Occipital lobe (tissue), 2 donors: Measurements from ENCODE around the gene RASSF3. TPM values are rescaled to one million over a fixed set of nuclear protein-coding genes. Genes with fewer than 3 reads are reported as not detected.
"Not testable (repeated sequence)": the region's sequence is repeated elsewhere in the genome, so short reads cannot be mapped to it uniquely, and the experiment has no call there.

ENCODE experiments used
- DNase-seq: peaks from one replicate; lab custom pipeline; 2025; lab: John Stamatoyannopoulos, UW
- total RNA-seq: library from RNA; depleted of rRNA; stranded (reverse); fragments of >200 nt; gene quantifications from one replicate; pipeline ENCODE4 v1.2.3, GENCODE V29; 2014

Gene RASSF3
- total RNA-seq, 1 donor from 2014 or later, result 6.1 TPM

DNA sequence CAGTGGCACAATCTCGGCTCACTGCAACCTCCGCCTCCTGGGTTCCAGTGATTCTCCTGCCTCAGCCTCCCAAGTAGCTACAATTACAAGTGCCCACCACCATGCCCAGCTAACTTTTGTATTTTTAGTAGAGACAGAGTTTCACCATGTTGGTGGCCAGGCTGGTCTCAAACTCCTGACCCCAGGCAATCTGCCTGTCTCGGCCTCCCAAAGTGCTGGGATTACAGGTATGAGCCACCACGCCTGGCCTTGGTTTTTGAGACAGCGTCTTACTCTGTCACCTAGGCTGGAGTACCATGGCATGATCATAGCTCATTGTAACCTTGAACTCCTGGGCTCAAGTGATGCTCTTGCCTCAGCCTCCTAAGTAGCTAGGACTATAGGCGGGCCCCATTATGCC is 79.9 kb downstream of the RASSF3 start:
- not testable (repeated sequence) for DNase-seq

DNA sequence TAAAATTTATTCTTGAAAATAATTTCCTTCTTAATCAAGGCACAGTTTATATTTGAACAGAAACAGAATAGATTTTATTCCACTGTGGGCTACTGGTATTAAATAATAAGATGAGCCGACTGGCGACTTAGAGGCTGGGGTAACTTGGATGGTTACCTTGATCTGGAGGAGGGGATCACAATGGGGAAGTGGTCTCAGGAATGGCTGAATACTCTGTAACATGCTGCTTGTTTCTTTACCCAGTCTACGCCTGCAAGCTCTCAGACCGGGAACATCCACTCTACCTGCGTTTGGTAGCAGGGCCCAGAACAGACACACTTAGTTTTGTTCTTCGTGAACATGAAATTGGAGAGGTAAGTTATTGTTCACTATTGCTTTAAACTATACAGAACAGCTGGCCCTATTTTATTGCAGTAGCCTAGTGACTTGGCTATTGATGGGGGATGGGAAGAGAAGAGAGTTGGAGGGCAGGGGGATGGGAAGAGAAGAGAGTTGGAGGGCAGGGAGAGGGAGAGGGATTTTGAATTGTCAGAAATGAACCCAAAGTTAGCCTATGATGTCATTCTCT is 81.0 kb downstream of the RASSF3 start:
- no peak for DNase-seq

DNA sequence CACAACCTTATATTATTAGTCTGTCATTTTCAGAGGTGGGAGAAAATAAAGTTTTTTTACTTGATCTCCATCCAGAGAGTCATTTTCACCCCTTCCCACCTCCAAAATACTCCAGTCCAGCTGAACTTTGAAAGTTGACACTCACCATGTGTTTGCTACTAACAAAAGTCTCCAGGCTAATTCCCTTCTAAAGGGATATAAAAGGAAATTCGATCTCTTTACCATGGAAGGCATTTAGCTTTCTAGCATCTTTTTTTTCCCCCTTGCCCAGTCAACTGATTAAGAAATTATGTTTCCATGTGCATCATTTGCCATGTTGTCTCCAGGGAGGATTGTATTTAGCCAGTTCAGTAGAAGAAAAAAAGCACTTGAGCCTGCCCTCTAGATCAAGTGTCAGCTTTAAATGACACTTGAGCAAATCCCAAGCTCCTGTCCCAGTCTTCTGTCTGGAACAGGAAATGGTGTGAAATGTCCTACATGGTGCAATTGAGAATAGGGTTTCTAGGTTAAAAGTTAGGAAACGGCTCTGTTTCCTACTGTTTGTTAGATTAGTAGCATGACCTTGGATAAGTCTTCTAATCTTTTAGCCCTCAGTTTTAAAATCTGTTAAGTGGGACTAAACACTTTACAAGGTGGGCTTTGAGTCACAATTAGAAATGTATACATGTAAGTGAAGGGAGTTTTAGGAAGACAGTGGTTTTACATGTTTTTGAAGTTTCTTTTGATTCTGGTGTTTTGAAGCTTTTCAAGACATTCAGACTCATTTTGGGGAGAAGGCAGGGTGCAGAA is 81.7 kb downstream of the RASSF3 start:
- DNase-seq, result no peak

DNA sequence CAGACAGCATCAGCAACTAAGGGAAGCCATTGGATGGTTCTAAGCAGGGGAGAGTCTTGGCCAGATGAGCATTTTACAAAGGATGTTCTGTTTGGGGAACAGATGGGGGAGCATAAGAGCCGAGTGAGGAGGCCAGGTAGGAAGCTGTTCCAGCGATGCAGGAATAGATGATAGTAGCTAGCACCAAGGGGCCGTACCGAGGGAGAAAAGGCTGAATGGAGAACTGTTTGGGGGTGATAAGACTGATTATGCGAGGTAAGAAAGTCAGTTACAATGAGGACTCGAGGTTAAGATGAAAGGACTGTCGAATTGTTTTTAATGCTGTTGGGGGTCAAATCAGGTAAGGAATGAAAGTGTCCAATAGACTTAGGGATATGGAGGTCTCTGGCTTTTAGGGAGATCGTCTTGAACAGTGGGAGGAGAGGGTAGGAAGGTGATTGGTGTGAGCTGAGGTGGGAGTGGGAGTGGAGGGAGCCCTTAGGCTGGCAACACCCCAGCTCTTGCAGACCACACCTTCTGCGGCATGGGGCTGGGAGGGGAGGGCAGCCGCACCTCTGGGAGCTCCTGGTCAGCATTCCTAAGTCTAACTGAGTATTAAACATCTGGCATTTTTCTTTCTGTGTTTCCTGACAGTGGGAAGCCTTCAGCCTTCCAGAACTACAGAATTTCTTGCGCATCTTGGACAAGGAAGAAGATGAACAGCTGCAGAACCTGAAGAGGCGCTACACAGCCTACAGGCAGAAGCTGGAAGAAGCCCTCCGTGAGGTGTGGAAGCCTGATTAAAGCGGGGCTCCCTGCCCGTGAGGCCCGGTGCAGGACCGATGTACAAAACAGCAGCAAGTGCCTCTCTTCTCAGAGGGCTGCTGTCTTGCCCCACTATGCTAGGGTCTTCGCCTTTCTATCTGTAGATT is 84.1 kb downstream of the RASSF3 start:
- DNase-seq, result no peak

DNA sequence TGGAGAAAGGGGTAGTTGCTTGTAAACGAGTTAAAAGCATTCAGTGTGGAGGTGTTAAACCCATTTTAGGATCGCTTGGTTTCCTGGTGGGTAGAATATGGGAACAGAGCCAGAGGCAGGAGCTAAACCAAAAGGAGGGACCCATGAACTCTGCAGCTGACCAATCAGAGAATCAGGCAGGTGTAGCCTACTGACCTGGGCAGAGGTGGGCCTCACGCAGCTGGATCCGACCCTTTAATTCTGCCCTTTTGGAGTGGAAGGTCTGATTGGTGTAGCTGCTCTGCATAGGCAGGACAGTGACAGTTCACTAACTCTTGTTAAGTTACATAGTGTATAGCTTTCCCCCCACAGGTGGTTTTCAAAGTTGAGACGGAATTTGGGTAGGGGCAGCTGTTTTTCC is 85.3 kb downstream of the RASSF3 start:
- DNase-seq, result no peak

DNA sequence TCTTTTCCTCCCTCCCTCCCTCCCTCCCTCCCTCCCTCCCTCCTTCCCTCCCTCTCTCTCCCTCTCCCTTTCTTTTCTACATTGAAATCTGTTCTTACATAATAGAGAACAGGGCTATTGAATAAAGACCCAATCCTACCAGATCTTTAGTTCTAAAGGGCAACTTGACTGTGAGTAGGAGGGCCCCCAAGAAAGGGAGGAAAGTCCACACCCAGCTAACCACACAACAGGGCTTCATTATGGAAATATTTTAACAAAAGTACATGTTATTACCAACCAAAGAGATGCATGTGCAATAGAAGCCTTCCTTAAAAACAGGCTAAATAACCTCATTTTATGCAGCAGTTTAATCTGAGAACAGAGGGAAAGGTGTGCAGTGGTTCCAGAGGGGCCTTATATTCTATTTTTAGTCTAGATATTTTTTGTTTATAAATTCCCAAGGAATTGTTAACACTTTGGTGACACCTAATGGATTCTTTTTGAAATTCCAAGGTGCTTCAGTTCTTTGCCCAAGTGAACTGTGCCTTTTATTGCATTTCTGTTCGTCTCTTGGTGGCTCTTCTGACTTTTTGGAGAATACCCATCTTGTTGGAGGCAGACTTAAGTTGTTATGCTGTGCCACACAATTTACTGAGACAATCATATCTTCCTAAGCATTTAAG is 85.9 kb downstream of the RASSF3 start:
- DNase-seq, result no peak

DNA sequence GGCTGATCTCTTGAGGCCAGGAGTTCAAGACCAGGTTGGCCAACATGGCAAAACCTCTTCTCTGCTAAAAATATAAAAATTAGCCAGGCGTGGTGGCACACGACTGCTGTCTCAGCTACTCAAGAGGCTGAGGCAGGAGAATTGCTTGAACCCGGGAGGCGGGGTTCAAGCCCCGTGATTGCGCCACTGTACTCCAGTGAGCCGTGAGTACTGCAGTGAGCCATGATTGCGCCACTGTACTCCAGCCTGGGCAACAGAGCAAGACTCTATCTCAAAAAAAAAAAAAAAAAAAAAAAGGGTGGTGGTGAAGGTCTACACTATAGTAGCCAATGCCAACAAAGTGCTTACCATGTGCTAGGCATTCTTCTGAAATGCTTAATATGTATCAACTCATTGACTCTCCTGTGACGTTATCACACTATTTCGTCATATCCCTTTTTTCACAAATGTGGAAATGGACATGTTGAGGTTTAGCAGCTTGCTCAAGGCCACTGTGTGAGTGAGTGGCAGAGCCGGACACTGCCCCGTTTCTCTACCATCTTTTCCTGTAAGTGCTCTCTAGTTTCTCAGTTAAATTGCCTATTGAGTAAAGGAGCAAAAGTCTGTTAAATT is 89.3 kb downstream of the RASSF3 start:
- no peak for DNase-seq

DNA sequence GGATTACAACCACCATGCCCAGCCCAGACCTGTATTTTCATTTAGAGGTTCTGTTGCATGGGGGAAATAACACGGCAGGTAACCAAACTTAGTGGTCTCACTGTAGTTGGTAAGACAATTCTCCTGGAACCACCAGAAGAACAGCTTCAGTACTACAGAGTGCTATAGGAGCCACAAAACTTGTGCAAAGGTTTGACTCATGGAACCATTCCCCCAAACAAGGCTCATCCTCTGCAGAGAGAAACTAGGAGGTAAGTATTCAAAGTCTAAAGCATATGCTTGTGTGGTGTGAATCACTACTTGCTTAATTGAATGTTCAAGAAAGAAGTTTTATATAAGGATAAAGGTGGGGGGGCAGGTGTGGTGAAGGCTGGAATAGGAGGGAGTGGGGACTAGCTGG is 90.2 kb downstream of the RASSF3 start:
- no peak for DNase-seq

DNA sequence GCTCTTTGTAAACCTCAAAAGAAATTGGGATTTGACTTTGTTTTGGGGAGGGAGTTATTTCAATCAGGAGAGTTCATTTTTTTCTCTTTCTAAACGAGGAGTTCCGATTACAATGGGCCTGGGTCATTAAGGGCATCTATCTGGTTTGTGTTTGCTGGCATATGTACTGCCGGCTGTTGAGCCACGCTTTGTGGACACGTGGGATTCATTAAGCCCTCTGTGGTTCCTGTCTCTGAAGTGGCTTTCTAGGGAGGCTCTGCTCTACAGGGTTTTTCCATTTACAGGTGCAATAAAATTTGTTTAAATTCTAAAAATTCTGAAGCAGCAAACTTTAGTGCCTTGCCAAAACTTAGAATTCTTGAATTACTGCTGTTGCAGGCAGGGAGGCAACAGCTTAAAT is 91.0 kb downstream of the RASSF3 start:
- no peak for DNase-seq

DNA sequence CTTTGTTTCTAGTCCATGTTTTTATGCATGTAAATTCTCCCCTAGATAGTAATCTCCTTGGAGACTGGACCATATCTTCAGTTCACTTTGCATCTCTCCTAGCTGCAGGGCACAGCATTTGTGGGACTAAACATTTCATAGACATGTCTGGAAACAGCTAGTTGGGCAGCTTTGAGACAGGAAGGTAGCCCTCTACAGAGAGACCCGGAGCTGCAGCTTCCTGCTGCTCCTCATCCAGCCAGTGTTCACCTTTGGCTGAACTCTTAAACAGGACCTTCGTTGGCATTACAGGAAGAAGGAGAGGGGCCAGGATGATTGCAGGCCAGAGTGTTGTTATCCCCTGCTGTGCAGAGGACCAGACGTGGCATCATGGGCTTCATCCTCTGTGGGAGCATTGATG is 96.0 kb downstream of the RASSF3 start:
- DNase-seq, result no peak

DNA sequence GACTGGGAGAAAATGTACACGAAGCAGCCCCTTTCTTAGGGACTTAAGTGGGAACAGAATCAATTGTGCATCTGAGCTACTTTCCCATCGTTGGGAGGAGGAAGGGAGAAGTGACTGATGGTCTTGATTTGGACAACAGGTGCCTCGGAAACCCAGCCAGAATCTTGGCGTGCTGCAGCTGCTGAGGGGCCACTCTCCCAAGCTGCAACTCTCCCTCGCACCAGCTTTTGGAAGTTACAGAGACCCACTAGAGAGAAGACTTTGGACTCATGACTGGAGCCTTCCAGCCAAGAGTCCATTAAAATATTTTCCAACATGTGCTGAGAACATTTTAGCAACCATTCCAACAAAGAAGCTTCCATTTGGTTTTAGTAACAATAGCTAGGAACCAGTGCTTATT is 96.6 kb downstream of the RASSF3 start:
- no peak for DNase-seq

DNA sequence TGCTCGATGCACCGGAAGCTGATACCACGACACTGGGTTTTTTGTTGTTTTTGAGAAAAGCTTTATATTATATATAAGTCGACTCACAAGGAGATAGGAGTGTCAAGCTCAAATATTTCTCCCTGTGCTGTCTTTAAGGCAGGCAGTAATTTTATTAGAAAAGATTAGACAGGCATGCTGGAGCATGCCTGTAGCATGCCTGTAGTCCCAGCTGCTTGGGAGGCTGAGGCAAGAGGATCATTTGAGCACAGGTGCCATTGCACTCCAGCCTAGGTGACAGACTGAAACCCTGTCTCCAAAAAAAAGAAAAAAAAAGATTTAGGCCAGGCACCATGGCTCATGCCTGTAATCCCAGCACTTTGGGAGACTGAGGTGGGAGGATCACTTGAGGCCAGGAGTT is 97.1 kb downstream of the RASSF3 start:
- no peak for DNase-seq

DNA sequence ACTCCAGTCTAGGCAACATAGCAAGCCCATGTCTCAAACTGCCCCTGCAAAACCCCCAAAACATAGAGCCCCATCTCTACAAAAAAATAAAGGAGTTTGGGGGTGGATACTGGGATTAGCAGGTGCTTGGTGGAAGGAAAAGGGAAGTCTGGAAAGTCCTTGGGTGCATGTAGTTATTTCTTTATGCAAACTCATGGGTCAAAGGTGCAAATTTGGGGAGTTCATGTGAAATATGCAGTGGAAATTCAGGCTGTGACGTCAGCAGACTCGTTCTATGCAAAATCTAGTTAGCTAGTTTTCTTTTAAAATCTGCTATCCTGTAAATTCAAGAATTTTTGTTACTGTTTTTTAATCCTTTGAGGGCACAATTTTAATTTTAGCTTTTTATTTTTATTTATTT is 97.6 kb downstream of the RASSF3 start:
- DNase-seq, result no peak

DNA sequence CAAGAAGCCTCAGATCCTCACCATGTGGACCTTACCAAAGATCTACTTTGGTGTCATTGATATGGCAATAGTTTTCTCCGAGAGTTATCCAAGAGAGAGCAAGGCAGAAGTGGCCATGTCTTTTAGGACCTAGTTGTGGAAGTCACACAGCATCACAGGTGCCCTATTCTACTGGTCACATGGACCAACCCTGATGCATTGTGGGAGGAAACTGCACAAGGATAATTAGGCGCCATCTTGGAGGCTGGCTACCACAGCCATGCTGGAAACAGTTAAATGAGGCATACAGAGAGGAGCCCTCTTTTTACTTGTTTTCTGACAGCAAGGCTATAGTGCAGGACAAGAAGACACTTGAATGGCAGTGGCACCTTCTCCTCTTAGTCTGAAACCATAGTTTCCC is 99.1 kb downstream of the RASSF3 start:
- no peak for DNase-seq

DNA sequence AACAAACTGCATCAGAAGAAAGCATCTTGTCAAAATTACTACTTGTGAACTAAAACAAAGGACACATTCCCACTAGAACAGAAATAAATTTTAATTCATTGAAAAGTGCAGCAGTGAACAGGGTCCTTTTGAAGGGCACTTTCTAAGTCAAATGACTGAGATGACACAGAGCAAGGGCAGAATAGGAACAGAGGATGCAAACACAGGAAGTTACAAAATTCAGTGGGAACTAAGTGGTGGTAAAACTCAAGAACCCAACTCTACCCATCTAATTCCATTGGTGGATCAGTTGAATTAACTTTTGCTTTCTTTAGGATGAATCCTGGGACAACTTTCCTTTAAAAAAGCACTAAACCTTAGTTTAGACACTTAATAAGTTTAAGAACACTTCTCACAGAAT is 103.1 kb downstream of the RASSF3 start:
- DNase-seq, result no peak

DNA sequence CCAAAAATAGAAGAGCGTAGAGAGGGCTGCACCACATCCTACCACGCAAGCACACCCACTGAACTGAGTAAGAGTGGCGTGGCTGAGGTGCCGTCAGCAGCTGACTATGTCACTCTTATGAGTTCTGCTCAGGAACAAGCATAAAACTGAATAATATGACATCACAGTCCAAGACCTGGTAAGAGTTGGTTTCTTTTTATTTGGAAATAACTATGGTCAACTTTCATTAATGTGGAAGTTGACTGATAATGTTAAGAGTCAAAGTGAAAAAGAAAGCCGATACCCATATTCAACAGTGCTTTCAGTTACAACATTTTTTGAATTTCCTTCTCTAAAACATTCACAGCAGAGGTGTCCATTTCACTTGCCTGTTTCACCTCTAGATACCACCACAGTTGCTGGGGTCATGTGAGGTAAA is 104.3 kb downstream of the RASSF3 start:
- no peak for DNase-seq

DNA sequence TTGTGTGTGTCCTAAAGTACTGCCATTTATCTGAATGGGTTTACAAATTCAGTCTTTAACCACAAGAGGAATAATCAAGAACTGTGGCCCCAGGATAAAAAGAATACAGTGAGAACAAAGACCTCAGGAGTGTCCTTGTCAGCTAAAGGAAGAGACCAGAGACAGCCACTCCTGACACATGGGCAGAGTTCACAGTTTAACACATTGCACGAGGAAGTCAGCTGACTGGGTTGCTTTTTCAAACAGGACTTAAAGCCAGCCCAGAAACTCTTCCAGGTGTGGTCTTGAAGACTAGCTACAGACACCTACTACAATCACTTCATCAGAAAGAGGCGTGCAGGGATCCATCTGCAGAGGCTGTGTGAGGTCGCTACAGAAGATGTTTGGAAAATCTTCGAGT is 106.1 kb downstream of the RASSF3 start:
- DNase-seq, result no peak

DNA sequence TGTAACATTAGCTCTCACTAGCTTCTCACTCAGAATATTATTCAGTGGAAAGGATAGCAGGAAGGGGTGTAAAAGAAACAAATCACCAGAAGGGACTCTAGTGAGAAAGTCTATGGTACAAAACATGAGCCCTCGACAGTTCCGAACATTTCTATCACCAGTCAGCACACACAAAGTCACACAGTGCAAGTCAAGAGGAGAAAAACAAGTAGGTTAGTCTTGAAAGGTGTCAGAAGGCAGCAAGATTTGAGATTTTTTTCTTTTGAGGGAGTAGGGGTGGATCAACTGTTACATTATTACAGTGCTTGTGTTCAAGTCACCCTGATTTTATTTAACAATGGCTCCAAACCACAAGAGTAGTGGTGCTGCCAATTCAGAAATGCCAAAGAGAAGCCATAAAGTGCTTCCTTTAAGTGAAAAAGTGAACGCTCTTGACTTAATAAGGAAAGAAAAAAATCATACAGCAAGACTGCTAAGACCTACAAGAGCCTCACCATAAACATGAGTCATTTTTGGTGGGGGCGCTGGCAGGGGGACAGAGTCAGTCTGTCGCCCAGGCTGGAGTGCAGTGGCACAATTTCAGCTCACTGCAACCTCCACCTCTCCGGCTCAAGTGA is 106.7 kb downstream of the RASSF3 start:
- DNase-seq, result no peak

DNA sequence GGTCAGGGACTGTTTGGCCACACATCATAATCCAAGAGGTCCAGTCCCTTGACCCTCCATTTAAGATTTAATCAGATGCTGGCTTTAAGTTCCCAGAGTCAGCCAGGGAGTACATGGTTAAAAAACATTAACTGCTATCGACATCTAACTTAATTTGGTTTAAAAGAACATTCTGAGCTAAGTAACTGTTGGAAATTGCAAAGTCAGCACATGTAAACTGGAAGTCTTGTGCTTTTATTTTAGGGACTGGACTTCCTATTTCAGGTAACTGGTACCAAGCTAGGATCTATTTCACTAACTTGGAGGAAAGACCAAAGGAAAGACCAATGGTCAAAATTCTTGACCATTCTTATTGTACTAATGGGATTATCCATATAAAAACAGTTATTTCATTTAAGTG is 108.4 kb downstream of the RASSF3 start:
- no peak for DNase-seq

DNA sequence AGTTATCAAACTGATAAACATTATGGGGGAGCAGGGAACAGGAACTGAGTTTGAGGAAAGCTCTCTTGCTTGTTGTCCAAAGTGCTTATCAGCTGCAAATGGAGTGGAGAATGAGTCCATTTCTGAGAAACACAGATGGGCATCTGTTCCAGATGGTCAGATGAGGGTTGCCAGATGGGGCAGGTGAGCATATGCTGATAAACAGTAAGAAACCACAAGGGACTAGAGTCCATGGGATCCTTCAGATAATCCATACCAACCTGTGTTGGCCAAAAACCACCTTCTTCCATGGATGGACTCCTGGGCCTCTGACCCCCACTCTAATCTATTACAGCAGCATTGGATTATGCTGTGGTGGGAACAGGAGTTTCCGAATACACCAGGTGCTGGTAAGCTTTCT is 110.6 kb downstream of the RASSF3 start:
- DNase-seq, result no peak

DNA sequence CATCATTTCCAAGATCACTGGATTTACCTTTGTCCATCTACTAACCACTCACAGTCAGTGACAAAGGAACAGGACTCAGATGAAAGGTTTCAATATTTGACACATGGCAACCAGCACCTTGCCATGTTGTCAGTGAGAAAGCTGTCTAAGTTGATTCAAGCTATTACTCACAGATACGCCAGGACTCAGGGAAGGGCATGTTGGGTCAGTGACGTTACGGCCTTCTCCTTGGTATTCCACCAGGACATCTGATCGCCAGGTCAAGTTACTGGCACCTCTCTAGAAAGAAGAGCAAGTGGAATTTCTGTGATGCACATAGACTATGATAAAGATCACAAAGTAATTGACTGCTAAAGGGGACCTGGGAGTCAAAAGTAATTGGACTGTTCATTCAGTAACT is 112.5 kb downstream of the RASSF3 start:
- DNase-seq, result no peak
